Activated CD4-positive, alpha-beta T cell treated with anti-CD3 and anti-CD28 coated beads, Interleukin-2, amount 10 ng/mL, durations not matched to agents 7 days and 5 days (primary cell): Measurements from ENCODE around the gene MROH2B. TPM values are rescaled to one million over a fixed set of nuclear protein-coding genes. Genes with fewer than 3 reads are reported as not detected.

ENCODE experiments used
- CTCF ChIA-PET: fragments of 350-600 bp; sonication (Branson Sonifier 250); formaldehyde crosslinking; loops from one replicate; lab custom pipeline; 2021; ENCODE audit warnings: antibody characterized with exemption; lab: Charles Lee
- POLR2A ChIA-PET: fragments of 350-600 bp; sonication (Branson Sonifier 250); formaldehyde crosslinking; loops from one replicate; lab custom pipeline; 2021; ENCODE audit warnings: antibody characterized with exemption; lab: Charles Lee
- DNase-seq: peaks from one replicate; pipeline ENCODE4 v3.0.0-alpha.2; 2020
- H3K27ac Mint-ChIP-seq: one replicate; pipeline ENCODE4 v1.8.0; 2021; ENCODE audit warnings: mild to moderate bottlenecking, moderate library complexity, mixed read lengths
- H3K27me3 Mint-ChIP-seq: one replicate; pipeline ENCODE4 v1.8.0; 2021; ENCODE audit warnings: mixed read lengths
- H3K36me3 Mint-ChIP-seq: one replicate; pipeline ENCODE4 v1.8.0; 2021; ENCODE audit warnings: low read depth, mixed read lengths
- H3K4me1 Mint-ChIP-seq: one replicate; pipeline ENCODE4 v1.8.0; 2021; ENCODE audit warnings: mixed read lengths
- H3K4me3 Mint-ChIP-seq: one replicate; pipeline ENCODE4 v1.8.0; 2021; ENCODE audit warnings: mild to moderate bottlenecking, moderate library complexity, mixed read lengths
- H3K9me3 Mint-ChIP-seq: one replicate; pipeline ENCODE4 v1.8.0; 2021; ENCODE audit warnings: mixed read lengths
- total RNA-seq, 2 experiments: library from RNA; stranded (reverse); gene quantifications; one replicate each; pipeline ENCODE4 v1.2.3, GENCODE V29; 2021

MROH2B gene
- not detected for total RNA-seq

GRCh38 chr5:41071242-41071641 lies at the start of gene MROH2B:
Gene MROH2B, minus strand, starts transcription at chr5:41071342. Its CDS starts 490 bp downstream, at chr5:41070852.
- no peaks in the 10 kb centered on the region for H3K27me3 Mint-ChIP-seq
- CTCF ChIA-PET: no interaction called here
- no peaks in the 10 kb centered on the region for H3K36me3 Mint-ChIP-seq
- no peak for DNase-seq
- no peaks in the 10 kb centered on the region for H3K4me1 Mint-ChIP-seq
- H3K9me3 Mint-ChIP-seq: no peaks in the 10 kb centered on the region
- no peak within 1 kb of the TSS for H3K27ac Mint-ChIP-seq
- POLR2A ChIA-PET: no interaction called here
- no peak within 1 kb of the TSS for H3K4me3 Mint-ChIP-seq

- no peak overlapping the region for H3K27ac Mint-ChIP-seq
- no peaks in the 10 kb centered on the region for H3K4me1 Mint-ChIP-seq
- no peak overlapping the region for H3K4me3 Mint-ChIP-seq
- CTCF ChIA-PET: no interaction called here
- no peaks in the 10 kb centered on the region for H3K36me3 Mint-ChIP-seq
- POLR2A ChIA-PET: no interaction called here
- no peaks in the 10 kb centered on the region for H3K27me3 Mint-ChIP-seq
- no peak for DNase-seq
- H3K9me3 Mint-ChIP-seq: no peaks in the 10 kb centered on the region
Measured at GRCh38 chr5:41120600-41120999, 49.5 kb upstream of the MROH2B start.

GRCh38 chr5:41118177-41118576 lies 47.0 kb upstream of the MROH2B start:
- Mint-ChIP-seq H3K4me1 (no peaks in the 10 kb centered on the region), H3K4me3 (no peak overlapping the region), H3K27me3 (no peaks in the 10 kb centered on the region), H3K27ac (no peak overlapping the region), H3K9me3 (no peaks in the 10 kb centered on the region), H3K36me3 (no peaks in the 10 kb centered on the region)
- POLR2A ChIA-PET: no interaction called here
- CTCF ChIA-PET: no interaction called here
- DNase-seq: no peak

GRCh38 chr5:41115281-41115680 lies 44.1 kb upstream of the MROH2B start:
- Mint-ChIP-seq H3K9me3 (no peaks in the 10 kb centered on the region), H3K4me1 (no peaks in the 10 kb centered on the region), H3K4me3 (no peak overlapping the region), H3K27me3 (no peaks in the 10 kb centered on the region), H3K36me3 (no peaks in the 10 kb centered on the region), H3K27ac (no peak overlapping the region)
- no peak for DNase-seq
- ChIA-PET CTCF (no interaction called here), POLR2A (interaction anchor here (0.6 kb wide), 1 partner anchor 24 kb away, joined by 3 read pairs; no protein-coding TSS in a partner anchor)

GRCh38 chr5:41112486-41113455 lies 41.6 kb upstream of the MROH2B start:
- no peaks in the 10 kb centered on the region for H3K27me3 Mint-ChIP-seq
- CTCF ChIA-PET: no interaction called here
- H3K27ac Mint-ChIP-seq: no peak overlapping the region
- no peaks in the 10 kb centered on the region for H3K36me3 Mint-ChIP-seq
- no peak for DNase-seq
- no peak overlapping the region for H3K4me3 Mint-ChIP-seq
- POLR2A ChIA-PET: no interaction called here
- no peaks in the 10 kb centered on the region for H3K9me3 Mint-ChIP-seq
- H3K4me1 Mint-ChIP-seq: no peaks in the 10 kb centered on the region

GRCh38 chr5:41109186-41109585 lies 38.0 kb upstream of the MROH2B start:
- no peak for DNase-seq
- no peaks in the 10 kb centered on the region for H3K36me3 Mint-ChIP-seq
- POLR2A ChIA-PET: no interaction called here
- CTCF ChIA-PET: no interaction called here
- H3K9me3 Mint-ChIP-seq: no peaks in the 10 kb centered on the region
- no peaks in the 10 kb centered on the region for H3K4me1 Mint-ChIP-seq
- H3K4me3 Mint-ChIP-seq: no peak overlapping the region
- H3K27ac Mint-ChIP-seq: no peak overlapping the region
- no peaks in the 10 kb centered on the region for H3K27me3 Mint-ChIP-seq

GRCh38 chr5:41102341-41102740 lies 31.2 kb upstream of the MROH2B start:
- no peaks in the 10 kb centered on the region for H3K4me1 Mint-ChIP-seq
- no peak for DNase-seq
- H3K36me3 Mint-ChIP-seq: no peaks in the 10 kb centered on the region
- H3K9me3 Mint-ChIP-seq: no peaks in the 10 kb centered on the region
- no peaks in the 10 kb centered on the region for H3K27me3 Mint-ChIP-seq
- ChIA-PET POLR2A (no interaction called here), CTCF (no interaction called here)
- H3K27ac Mint-ChIP-seq: no peak overlapping the region
- no peak overlapping the region for H3K4me3 Mint-ChIP-seq

- no peaks in the 10 kb centered on the region for H3K9me3 Mint-ChIP-seq
- no peak overlapping the region for H3K4me3 Mint-ChIP-seq
- ChIA-PET POLR2A (no interaction called here), CTCF (no interaction called here)
- DNase-seq: no peak
- no peak overlapping the region for H3K27ac Mint-ChIP-seq
- no peaks in the 10 kb centered on the region for H3K4me1 Mint-ChIP-seq
- H3K36me3 Mint-ChIP-seq: no peaks in the 10 kb centered on the region
- no peaks in the 10 kb centered on the region for H3K27me3 Mint-ChIP-seq
Measured at GRCh38 chr5:41097642-41098041, 26.5 kb upstream of the MROH2B start.

GRCh38 chr5:41095324-41096101 lies 24.4 kb upstream of the MROH2B start:
- H3K4me3 Mint-ChIP-seq: no peak overlapping the region
- ChIA-PET CTCF (no interaction called here), POLR2A (no interaction called here)
- no peaks in the 10 kb centered on the region for H3K4me1 Mint-ChIP-seq
- no peaks in the 10 kb centered on the region for H3K27me3 Mint-ChIP-seq
- H3K9me3 Mint-ChIP-seq: no peaks in the 10 kb centered on the region
- no peaks in the 10 kb centered on the region for H3K36me3 Mint-ChIP-seq
- DNase-seq: no peak
- H3K27ac Mint-ChIP-seq: no peak overlapping the region

- H3K4me1 Mint-ChIP-seq: no peaks in the 10 kb centered on the region
- no peaks in the 10 kb centered on the region for H3K9me3 Mint-ChIP-seq
- DNase-seq: no peak
- H3K4me3 Mint-ChIP-seq: no peak overlapping the region
- no peaks in the 10 kb centered on the region for H3K27me3 Mint-ChIP-seq
- H3K27ac Mint-ChIP-seq: no peak overlapping the region
- CTCF ChIA-PET: no interaction called here
- H3K36me3 Mint-ChIP-seq: no peaks in the 10 kb centered on the region
- POLR2A ChIA-PET: no interaction called here
Measured at GRCh38 chr5:41094871-41095270, 23.7 kb upstream of the MROH2B start.

- H3K4me1 Mint-ChIP-seq: no peaks in the 10 kb centered on the region
- H3K4me3 Mint-ChIP-seq: no peak overlapping the region
- no peaks in the 10 kb centered on the region for H3K36me3 Mint-ChIP-seq
- no peaks in the 10 kb centered on the region for H3K27me3 Mint-ChIP-seq
- DNase-seq: no peak
- H3K27ac Mint-ChIP-seq: no peak overlapping the region
- H3K9me3 Mint-ChIP-seq: no peaks in the 10 kb centered on the region
- POLR2A ChIA-PET: no interaction called here
- CTCF ChIA-PET: no interaction called here
Measured at GRCh38 chr5:41093803-41094202, 22.7 kb upstream of the MROH2B start.

GRCh38 chr5:41087461-41087860 lies 16.3 kb upstream of the MROH2B start:
- CTCF ChIA-PET: no interaction called here
- POLR2A ChIA-PET: no interaction called here
- no peak overlapping the region for H3K4me3 Mint-ChIP-seq
- H3K36me3 Mint-ChIP-seq: no peaks in the 10 kb centered on the region
- no peak for DNase-seq
- H3K9me3 Mint-ChIP-seq: no peaks in the 10 kb centered on the region
- no peak overlapping the region for H3K27ac Mint-ChIP-seq
- H3K4me1 Mint-ChIP-seq: no peaks in the 10 kb centered on the region
- H3K27me3 Mint-ChIP-seq: no peaks in the 10 kb centered on the region

GRCh38 chr5:41083306-41083705 lies 12.2 kb upstream of the MROH2B start:
- no peak overlapping the region for H3K27ac Mint-ChIP-seq

More at GRCh38 chr5:41083306-41083705, 12.2 kb upstream of the MROH2B start:
- no peak for DNase-seq
- H3K4me1 Mint-ChIP-seq: no peaks in the 10 kb centered on the region
- H3K4me3 Mint-ChIP-seq: no peak overlapping the region
- H3K27me3 Mint-ChIP-seq: no peaks in the 10 kb centered on the region
- no peaks in the 10 kb centered on the region for H3K9me3 Mint-ChIP-seq
- no peaks in the 10 kb centered on the region for H3K36me3 Mint-ChIP-seq
- POLR2A ChIA-PET: no interaction called here
- CTCF ChIA-PET: no interaction called here
